NCI-H2227 (cell line): ENCODE data around the gene ERLIN1.

ENCODE experiments used
- DNase-seq: peaks from one replicate; lab custom pipeline; 2025; ENCODE audit not compliant: unreplicated experiment; lab: John Stamatoyannopoulos, UW

ERLIN1 gene

GRCh38 chr10:100185364-100186252 lies at the start of gene ERLIN1:
TSS of gene ERLIN1 (minus strand) at chr10:100186029. CDS start at chr10:100185626, 403 bp downstream.
- peak; percentile 95 for DNase-seq

GRCh38 chr10:100232101-100232500 lies 46.3 kb upstream of the ERLIN1 start:
- no peak for DNase-seq

- DNase-seq, result no peak
Measured at GRCh38 chr10:100229819-100230422, 44.1 kb upstream of the ERLIN1 start.

GRCh38 chr10:100223879-100224278 lies 38.0 kb upstream of the ERLIN1 start:
- no peak for DNase-seq

GRCh38 chr10:100222529-100222928 lies 36.7 kb upstream of the ERLIN1 start:
- no peak for DNase-seq

GRCh38 chr10:100216006-100216405 lies 30.2 kb upstream of the ERLIN1 start:
- no peak for DNase-seq

- no peak for DNase-seq
Measured at GRCh38 chr10:100209303-100209702, 23.5 kb upstream of the ERLIN1 start.

- no peak for DNase-seq
Measured at GRCh38 chr10:100208276-100208675, 22.4 kb upstream of the ERLIN1 start.

- no peak for DNase-seq
Measured at GRCh38 chr10:100204370-100204769, 18.5 kb upstream of the ERLIN1 start.

- no peak for DNase-seq
Measured at GRCh38 chr10:100201549-100201948, 15.7 kb upstream of the ERLIN1 start.

- DNase-seq, result no peak
Measured at GRCh38 chr10:100194711-100195110, 8.9 kb upstream of the ERLIN1 start.

GRCh38 chr10:100192350-100192749 lies 6.5 kb upstream of the ERLIN1 start:
- no peak for DNase-seq

- DNase-seq, result peak; percentile 31
Measured at GRCh38 chr10:100186253-100187212, 704 bp upstream of the ERLIN1 start.

GRCh38 chr10:100184840-100185239 lies 989 bp downstream of the ERLIN1 start:
- DNase-seq, result peak; percentile 8

- DNase-seq, result no peak
Measured at GRCh38 chr10:100184426-100184825, 1.4 kb downstream of the ERLIN1 start.

- no peak for DNase-seq
Measured at GRCh38 chr10:100183481-100183880, 2.3 kb downstream of the ERLIN1 start.

- no peak for DNase-seq
Measured at GRCh38 chr10:100182908-100183307, 2.9 kb downstream of the ERLIN1 start.

- DNase-seq, result no peak
Measured at GRCh38 chr10:100182281-100182680, 3.5 kb downstream of the ERLIN1 start.

- no peak for DNase-seq
Measured at GRCh38 chr10:100175875-100176274, 10.0 kb downstream of the ERLIN1 start.

- DNase-seq, result no peak
Measured at GRCh38 chr10:100174699-100175677, 10.8 kb downstream of the ERLIN1 start.
